Esophagus squamous epithelium (tissue), 4 donors: ENCODE results near the gene ENOX1.

Experiments
- CTCF ChIP-seq, 6 experiments: fragments of 450-650 bp in 4 of 6; fragments of 200-600 bp in 2 of 6; sonication (generic) in 2 of 6; IDR thresholded peaks; one replicate each; pipeline ENCODE4 v1.5.1; 2016 to 2019; ENCODE audit warnings: antibody characterized with exemption in 6 of 6, mild to moderate bottlenecking in 4 of 6, moderate library complexity in 4 of 6
- POLR2A ChIP-seq, 4 donors: fragments of 450-650 bp; IDR thresholded peaks; one replicate each; pipeline ENCODE4 v1.6.1; 2017; ENCODE audit warnings: antibody characterized with exemption in 4 of 4, mild to moderate bottlenecking in 4 of 4, moderate library complexity in 3 of 4

- TF ChIP-seq CTCF (IDR thresholded peaks at IDR 0.05) (no peak), POLR2A (IDR thresholded peaks at IDR 0.05) (no peak)
Measured at GRCh38 chr13:43831088-43831487, 44.3 kb upstream of the ENOX1 start.
